GM21447 (cell line): ENCODE measurements around the gene THSD7B.

ENCODE experiments used
- ATAC-seq: cut with Tn5 transposase; IDR thresholded peaks from one replicate; pipeline ENCODE4 v1.9.1; 2021; ENCODE audit not compliant: unreplicated experiment

THSD7B gene

DNA sequence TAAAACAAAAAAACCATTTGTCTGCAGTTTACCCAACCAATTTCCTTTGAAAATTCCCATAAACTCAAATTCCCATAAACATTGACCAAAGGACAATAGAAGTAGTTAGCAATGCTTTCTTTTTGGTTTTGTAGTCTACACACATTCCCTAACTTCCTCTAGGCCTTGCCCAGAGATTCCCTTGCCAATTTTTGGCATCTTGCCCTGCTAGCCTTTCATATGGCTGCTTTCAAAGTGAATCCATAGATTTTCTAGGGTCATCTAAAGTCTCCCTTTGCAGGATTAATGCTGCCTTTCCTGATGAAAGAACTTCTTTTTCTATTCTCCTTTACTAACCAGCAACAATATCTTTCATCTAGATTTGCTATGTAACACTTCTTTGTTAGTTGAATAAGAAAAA is 33.4 kb downstream of the THSD7B start:
- ATAC-seq = no peak

DNA sequence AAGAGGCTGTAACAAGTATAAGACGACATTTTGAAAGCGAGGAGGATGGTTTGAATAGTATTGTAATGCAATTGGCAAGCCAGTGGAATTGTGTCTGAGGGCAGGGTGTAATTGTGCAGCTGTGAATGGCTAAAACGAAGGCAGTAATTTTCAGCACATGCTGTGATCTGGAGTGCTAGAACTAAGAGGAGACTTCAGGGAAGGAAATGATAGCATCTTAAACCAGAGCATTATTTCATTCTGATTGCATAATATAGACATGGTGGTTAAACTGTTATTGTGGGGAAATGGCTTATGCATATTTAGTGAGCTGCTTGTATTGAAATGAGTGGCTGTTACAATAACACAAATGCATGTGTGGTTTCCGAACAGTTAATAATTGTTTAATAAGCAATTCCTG is 36.3 kb downstream of the THSD7B start:
- ATAC-seq = no peak

DNA sequence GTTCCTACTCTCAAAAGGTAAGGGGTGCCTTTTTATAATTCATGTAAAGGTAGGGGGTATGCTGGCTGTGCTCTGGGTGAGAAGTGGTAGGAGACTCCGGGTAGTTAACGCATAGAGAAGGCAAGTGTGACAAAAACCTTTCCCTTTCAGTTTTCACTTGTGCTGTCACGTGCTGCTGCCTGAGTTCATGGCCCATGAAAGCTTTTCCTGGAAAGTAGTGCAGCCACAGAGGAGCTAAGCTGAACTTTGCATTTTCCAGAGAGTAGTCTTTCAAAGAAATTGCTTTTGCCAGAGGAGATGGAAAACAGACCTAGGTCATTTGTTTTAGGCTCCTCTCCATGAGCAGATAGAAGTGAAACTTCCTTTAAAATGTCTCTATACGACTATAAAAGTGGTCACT is 44.7 kb downstream of the THSD7B start:
- no peak for ATAC-seq

DNA sequence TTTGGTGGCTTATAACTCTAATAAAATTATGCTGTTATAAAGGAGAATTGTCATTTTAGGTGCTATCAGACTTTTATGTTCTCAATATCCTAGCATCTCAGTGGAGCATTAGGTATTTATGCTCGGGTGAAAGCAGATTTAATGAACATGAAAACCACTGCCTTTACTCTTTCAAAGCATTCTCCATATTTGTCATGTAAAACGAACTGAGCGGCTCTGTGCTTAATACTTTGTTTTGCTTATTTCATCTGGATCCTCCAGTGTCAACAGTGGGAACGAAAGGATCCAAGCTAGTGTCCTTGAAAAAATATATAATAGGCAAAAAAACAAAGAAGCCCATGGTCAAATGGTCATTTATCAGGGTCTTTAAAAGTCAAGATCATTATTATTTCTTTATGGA is 53.5 kb downstream of the THSD7B start:
- ATAC-seq = no peak

DNA sequence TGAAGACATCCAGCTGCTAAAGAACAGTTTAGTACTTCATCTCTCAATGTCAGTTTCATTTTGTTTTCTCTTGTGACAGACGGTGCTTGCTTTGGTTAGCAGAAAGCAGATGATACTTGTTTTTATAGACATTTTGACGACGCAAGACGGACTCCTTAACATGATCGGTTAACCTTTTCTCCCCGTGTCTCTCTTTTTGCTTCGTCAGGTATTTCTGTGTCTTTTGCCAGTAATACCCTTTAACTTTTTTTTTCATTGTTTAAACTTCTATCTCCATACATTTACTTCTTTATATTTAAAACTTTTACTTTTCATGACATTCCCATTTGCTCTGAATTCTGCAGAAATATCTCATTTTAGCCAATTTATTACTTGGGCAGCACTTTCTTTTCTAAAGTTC is 57.9 kb downstream of the THSD7B start:
- ATAC-seq = no peak

DNA sequence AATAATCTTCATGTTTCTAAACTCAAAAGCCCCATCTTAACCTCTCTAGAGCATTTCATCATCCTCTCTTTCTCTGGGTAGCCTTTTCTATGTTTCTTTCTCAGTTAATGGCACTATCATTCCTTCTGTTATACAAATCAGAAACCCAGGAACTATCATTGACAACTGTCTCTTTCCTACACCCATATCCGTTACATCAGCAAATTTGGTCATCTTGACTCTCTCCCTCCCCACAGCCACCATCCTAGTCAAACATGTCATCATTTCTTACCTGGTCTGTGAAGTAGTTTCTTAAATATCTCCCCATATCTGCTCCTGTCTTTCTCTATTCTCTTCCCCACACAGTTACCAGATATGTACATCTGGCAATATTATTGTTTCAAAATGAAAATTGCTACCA is 62.8 kb downstream of the THSD7B start:
- ATAC-seq = no peak

DNA sequence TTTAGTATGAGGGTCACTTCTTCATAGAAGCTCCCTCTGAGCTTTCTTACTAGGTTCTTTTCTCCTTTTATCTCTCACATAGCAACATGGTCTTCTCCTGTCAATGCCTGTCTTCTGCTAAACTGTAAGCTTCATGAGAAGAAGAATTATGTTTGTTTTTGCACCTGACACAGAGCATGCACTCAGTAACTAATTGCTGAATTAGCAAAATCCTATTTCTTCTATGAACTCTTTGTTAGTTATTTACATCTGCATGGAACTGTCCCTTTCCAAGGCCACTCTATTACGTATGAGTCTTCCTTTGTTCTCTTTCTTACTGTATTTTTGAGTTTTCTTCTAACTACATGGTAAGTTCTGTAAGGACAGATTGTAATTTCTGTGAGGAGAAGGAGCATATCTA is 63.4 kb downstream of the THSD7B start:
- ATAC-seq = no peak

DNA sequence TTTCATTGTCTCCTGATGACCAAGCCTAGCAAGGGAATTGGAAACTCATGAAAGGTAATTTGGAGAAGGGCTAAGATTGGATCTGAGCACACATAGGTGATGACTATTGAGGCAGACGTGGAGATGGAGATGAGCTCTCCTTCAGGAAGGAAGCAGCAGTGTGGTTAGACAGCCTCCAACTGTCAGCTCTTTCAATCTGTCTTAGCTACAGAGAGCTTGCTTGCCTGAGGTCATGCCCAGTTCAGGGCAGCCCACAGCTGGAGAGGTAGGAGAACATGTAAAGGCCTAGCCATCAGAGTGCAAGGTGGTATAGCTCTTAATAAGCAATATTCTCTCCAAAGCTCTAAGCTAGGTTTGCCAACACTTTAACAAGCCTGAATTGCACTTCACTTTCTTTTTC is 79.2 kb downstream of the THSD7B start:
- ATAC-seq = no peak

DNA sequence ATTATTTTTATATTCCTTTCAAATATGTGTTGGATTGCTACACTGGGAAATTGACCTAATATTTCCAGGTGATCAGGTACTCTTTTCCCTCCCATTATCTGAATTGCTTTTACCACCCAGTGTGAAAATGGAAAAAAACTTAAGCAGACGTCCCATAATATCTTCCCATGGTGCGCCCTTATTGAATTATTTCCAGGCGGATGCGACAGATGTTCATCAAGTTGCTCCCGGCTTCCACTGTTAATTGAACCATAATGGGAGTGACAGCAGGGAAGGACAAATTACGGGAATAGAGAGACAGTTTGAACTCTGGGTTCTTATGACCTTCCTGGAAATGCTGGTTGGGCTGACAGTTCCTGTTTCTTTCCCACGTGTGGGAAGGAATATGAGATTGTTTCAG is 93.3 kb downstream of the THSD7B start:
- no peak for ATAC-seq

DNA sequence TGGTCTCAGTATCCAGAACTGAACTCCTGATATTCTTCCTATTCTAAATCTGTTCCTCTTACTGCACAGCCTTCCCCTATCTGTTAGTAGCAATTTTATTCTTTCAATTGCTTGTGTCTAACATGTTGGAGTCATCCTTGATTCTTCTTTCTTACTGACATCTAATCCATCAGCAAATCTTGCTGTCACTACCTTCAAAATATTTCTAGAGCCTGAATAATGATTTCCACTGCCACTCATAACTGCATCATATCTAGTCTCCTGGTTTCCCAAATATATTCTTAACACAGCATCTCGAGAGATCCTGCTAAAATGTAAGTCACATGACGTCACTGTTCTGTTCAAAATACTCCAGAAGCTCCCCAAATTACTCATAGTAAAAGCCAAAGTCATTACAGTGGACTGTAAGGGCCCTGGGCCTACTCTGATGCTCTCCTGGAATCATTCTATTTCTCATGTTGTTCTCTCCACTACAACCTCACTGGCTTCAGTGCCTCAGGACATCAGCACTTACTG is 95.2 kb downstream of the THSD7B start:
- no peak for ATAC-seq

DNA sequence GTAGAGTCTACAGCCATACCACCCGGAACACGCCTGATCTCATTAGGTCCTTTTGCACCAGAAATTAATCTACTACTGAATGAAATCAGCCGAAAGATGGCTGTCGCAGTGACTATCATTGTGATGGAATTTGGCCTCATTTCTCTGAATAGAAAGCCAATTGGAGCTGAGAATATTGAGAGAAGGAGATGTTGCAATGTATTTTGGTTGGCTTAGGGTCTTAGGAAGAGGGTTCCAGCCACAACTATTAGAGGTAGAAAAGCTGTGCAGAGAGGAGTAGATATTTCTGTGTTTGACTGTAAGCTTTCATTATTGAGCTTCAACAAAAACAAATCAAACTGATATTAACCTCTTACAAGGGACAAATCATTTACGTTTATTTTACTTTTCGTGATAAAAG is 98.1 kb downstream of the THSD7B start:
- no peak for ATAC-seq

DNA sequence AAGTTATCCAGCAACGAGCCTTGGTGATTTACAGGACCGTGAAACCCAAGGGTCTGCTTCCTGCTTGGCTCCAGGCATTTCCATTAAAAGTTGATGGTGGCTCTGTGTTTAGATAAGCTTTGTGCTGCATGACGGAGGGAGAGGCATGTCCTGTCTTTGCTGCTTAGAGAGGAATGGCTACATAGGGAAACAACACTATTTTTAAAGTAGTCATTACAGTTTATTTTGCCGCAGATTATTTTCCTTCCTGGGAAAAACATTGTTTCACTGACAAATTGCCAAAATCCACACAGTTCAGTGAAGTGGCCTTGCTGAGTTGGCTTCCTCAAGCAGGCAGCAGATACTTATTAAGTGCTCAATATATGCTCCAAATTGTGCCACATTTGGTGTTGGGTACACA is 98.5 kb downstream of the THSD7B start:
- ATAC-seq = no peak

DNA sequence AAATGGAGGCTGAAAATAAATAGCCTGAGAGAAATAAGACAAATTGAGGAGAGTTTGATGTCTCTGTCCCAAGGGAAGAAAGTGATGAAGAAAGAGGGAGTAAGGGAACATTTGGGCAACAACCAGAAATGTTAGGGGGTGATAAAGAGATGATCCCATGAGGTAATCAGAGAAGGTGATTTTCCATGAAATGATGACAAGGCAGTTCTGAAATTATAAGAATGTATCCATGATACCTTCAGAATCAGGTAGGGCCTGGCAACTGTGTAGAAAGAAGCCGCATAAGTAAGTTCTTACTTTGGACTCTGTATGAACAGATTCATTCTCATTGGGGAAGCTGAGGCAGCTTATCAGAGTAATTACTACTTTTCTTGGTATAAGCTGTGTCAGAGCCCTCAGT is 106.1 kb downstream of the THSD7B start:
- no peak for ATAC-seq

DNA sequence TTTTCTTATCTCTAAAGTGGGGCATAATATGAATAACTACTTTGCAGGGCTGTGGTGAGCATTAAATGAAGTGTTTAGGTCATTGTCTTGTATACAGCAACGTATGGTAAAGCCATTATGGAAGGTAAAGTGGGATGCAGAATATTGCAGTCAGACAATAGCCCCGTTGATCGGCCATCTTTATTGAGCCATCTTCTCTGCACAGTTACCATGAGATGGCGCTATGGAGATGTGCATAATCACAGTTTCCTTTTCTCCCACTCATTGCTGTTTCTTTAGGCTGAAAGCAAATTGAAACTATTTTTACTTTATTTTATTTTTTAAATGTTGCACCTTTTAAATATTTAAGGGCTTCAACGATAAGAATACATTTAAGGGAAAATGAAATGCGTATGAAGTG is 108.9 kb downstream of the THSD7B start:
- ATAC-seq = no peak

DNA sequence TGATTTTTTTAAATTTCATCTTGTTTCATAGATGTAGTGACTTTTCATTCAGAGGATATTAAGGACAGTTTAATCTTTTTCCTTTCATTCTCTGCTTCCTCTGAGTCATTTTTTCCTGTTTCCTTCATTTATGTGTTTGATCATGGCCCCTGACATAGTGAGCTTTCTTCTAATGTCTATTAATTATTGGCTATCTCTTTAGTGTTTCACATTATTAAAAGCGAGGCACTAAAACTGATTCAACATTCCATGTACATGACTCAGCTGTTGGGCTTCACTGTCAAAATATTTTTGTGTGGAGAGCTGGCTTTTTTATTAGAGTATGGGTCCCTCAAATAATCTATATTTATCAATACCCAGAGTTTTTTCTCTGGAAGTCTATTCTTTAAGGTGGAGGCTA is 125.8 kb downstream of the THSD7B start:
- no peak for ATAC-seq

DNA sequence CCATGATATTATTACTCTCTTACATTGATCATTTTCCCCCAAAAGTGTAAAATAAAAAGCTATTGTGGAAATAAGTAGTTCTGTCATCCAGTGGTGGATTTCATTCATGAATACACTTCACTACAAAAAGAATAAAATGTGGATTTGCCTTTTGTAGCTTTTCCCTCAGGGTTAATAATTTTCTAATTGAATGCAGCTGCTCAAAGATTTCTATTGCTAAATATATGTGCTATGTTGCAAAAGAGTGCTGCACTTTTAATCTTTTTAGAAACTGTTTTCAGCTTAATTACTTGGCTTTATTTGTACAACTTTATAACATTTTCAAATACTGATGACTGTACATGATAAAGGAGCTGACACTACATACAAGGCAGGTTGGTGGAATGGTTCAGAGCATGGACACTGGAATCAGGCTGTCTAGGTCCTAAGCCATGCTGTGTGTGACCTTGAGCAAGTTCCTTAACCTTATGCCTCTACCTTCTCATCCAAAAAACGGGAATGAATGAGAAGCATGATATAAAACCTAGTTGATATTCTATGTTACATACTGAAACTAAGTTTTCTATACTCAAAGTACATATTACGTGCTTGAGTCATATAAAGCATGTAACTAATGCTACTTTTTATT is 128.8 kb downstream of the THSD7B start:
- no peak for ATAC-seq

DNA sequence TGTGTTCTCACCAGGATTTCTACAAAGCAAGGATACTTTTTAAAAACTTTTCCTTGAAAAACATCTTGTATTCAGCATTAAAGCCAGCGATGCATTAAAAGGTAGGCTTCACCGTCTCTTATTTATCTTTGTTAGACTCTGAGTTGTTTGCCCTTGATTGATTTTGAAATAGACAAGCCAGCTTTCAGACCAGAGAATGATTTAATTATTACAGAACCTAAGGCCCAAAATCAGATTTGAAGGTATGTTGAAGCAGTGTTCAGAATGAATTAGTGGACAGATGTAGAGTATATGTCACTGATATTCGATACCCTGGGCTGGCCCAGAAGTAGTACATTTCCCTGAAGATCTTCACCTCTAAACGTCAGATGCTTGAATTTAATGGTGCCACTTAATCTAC is 136.4 kb downstream of the THSD7B start:
- ATAC-seq = no peak

DNA sequence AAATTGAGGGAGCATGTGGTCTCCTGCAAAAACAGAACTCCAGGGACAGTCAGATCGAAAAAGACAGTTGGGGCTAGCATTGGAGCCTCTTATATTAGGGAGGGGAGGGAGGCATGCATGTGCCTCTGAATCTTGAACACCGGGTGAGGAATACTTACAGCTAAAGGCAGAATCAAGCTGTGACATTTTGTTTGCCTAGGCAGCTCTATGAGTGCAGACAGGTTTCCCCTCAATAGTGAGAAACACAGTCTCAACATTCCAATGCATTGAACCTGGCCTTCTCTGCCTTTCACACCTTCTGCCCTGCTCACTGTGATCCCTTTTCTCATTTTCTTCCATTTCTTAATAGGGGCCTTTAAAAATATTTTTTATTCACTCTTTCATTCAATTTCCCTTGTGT is 140.4 kb downstream of the THSD7B start:
- ATAC-seq = no peak

DNA sequence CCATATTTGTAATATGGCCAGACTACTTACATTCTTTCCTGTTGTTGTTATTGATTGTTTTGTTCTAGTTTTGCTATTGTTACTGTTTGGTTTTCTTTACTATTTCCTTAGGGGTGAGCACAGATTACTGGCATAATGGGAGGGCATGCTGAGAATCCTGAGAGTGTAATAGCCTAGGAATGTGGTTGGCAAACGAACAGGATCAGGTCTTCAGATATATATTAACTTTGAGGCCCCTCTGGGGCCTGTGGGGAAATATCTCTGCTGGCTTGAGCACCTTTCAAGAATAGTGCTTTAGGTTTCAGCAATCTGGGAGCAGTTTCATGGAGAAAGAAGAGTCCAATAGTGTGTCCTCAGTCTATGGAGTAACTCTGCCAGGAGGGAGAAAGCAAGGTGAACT is 144.4 kb downstream of the THSD7B start:
- no peak for ATAC-seq

DNA sequence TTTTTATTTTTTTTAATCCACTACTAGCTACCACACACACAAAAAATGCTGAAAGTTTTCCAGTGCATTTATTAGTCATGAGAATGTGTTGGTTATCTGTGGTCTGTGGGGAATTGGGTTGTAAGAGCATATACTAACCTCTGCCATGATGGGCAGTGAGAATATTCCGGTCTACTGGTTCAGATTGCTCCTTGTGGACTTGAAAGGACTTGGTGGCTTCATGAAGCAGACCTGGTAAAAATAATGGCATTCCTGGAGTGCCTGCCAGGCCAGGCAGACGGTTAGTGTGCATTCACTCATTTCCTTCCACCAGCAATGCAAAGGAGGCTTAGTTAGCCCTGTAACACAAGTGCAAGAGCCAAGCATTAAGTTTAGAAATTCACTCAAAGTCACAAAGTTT is 150.8 kb downstream of the THSD7B start:
- ATAC-seq = no peak

DNA sequence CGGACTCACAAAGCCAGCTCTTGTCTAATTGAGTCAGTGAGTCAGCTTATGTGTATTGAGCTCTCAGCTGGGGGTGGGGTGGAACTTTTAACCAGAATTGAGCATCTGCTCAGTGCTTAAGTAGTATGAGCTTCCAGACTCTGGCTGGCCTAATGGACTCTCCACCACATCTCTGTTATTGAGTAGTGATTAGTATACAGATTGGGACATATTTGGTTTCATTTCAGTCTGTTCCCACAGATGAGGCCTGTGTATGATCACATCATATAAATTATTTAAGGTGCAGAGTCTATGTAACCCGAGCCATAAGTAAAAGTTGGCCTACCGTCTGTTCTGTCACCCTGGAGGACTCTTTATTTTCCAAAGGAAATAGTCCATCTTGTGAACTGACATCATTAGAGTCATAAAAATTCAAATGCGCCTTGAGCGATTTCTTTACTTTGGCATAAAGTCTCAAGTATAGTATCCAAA is 152.1 kb downstream of the THSD7B start:
- no peak for ATAC-seq

DNA sequence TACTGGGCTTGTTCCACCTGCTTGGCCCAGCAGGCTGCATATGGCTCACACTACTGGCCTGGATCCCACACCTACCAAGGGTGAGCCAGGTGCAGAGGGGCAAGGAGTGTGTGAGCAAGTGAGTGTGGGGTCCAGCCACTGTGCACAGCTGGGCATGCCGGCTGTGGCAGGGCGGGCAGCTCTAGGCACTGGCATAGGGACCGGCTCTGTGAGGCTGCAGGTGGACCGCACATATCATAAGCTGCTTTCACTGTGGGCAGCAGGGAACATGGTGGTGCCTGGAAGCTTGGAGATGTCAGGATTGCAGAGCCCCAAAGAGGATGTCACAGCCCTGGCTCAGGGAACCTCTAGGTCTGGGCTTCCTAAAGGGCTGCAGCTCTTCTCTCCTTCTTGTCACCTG is 154.3 kb downstream of the THSD7B start:
- ATAC-seq = no peak

DNA sequence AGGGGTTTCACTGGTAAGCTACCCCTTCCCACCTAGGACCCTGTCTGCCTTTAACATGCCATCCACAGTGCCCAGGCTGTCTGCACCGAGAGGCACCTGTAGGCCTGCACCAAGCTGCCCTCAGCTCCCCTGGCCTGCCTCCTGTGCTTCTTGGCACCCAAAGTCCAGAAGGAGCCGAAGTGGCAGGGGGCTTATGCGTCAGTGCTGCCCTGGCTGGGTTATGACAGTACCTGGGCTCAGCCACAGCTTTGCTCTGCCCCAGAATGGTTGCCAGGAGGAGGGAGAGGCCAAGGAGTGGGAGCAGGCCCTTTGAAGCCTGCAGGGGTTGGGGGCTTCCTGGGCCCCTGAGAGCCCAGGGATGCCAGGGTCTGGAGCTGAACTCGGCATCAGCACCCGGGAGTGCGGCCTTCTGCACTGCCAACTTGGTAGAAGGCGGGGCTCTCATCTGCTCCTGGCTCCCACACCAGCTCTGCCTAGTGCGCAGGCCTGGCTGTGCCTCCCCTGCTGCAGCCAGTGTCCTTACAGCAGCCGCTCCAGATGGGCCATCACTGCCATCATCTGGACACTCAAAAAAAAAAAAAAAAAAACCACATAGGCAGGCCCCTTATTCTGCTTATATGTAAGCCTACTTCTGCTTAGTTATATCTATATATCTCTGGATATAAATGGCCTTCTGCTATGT is 155.4 kb downstream of the THSD7B start:
- ATAC-seq = no peak
